Activated CD8-positive, alpha-beta memory T cell treated with anti-CD3 and anti-CD28 coated beads, Interleukin-2, amount 50 U/mL, for 4 hours (primary cell): ENCODE measurements around the gene CTSW.

Experiments
- DNase-seq: peaks from one replicate; pipeline ENCODE4 v3.0.0-alpha.2; 2020

Gene CTSW

GRCh38 chr11:65906602-65907001 lies 27.0 kb downstream of the CTSW start:
- DNase-seq: no peak

GRCh38 chr11:65907878-65908277 lies 28.2 kb downstream of the CTSW start:
- DNase-seq: no peak

- no peak for DNase-seq
Measured at GRCh38 chr11:65911682-65912568, 32.3 kb downstream of the CTSW start.

GRCh38 chr11:65912845-65913244 lies 33.2 kb downstream of the CTSW start:
- no peak for DNase-seq

GRCh38 chr11:65915101-65915820 lies 35.6 kb downstream of the CTSW start:
- no peak for DNase-seq

GRCh38 chr11:65915821-65916251 lies 36.2 kb downstream of the CTSW start:
- DNase-seq: peak; percentile 45

- no peak for DNase-seq
Measured at GRCh38 chr11:65916391-65916790, 36.8 kb downstream of the CTSW start.

GRCh38 chr11:65917077-65917433 lies 37.4 kb downstream of the CTSW start:
- DNase-seq: no peak

- DNase-seq: no peak
Measured at GRCh38 chr11:65917434-65918210, 38.0 kb downstream of the CTSW start.

- DNase-seq: no peak
Measured at GRCh38 chr11:65918211-65919140, 38.8 kb downstream of the CTSW start, which contains the start of gene C11orf68. Gene C11orf68 (minus strand): TSS chr11:65919062. CDS start chr11:65919031, 31 bp downstream.

GRCh38 chr11:65919141-65919572 lies 39.5 kb downstream of the CTSW start, which contains the start of gene DRAP1:
Gene DRAP1 (plus strand): TSS chr11:65919426. CDS start chr11:65919502, 76 bp downstream.
- DNase-seq: peak; percentile 99

GRCh38 chr11:65919573-65920371 lies 40.1 kb downstream of the CTSW start:
- peak; percentile 65 for DNase-seq

GRCh38 chr11:65920372-65920802 lies 40.8 kb downstream of the CTSW start:
- no peak for DNase-seq

GRCh38 chr11:65921033-65921555 lies 41.5 kb downstream of the CTSW start:
- DNase-seq: no peak

- DNase-seq: no peak
Measured at GRCh38 chr11:65921876-65922275, 42.2 kb downstream of the CTSW start.

- no peak for DNase-seq
Measured at GRCh38 chr11:65922565-65922964, 42.9 kb downstream of the CTSW start.

GRCh38 chr11:65925397-65925796 lies 45.8 kb downstream of the CTSW start:
- DNase-seq: no peak

GRCh38 chr11:65927904-65928397 lies 48.3 kb downstream of the CTSW start:
- peak; percentile 72 for DNase-seq

GRCh38 chr11:65928667-65929066 lies 49.0 kb downstream of the CTSW start:
- DNase-seq: no peak

- DNase-seq: no peak
Measured at GRCh38 chr11:65931773-65932557, 52.3 kb downstream of the CTSW start.
